Naive B cell (primary cell): ENCODE measurements around the gene TMEM132D. TPM values are rescaled to one million over a fixed set of nuclear protein-coding genes. Genes with fewer than 3 reads are reported as not detected.

Source experiments
- ATAC-seq, 2 donors: fragments of 150-1000 bp; cut with Tn5 transposase; 2 replicates each; pipeline ENCODE4 v1.10.0; 2021; ENCODE audit warnings: low read depth in 2 of 2, mild to moderate bottlenecking in 2 of 2, moderate library complexity in 2 of 2
- DNase-seq: peaks from one replicate; pipeline ENCODE4 v3.0.0; 2022
- H3K27ac Mint-ChIP-seq, 6 donors: one replicate each; pipeline ENCODE4 v1.8.0; 2020 to 2022; ENCODE audit warnings: mild to moderate bottlenecking in 6 of 6, mixed read lengths in 6 of 6, moderate library complexity in 5 of 6, inconsistent platforms in 2 of 6
- H3K27me3 Mint-ChIP-seq, 3 donors: one replicate each; pipeline ENCODE4 v1.8.0; 2021 to 2022; ENCODE audit warnings: mixed read lengths in 3 of 3, mild to moderate bottlenecking in 1 of 3
- H3K36me3 Mint-ChIP-seq, 2 donors: one replicate each; pipeline ENCODE4 v1.8.0; 2020 to 2022; ENCODE audit warnings: mixed read lengths in 2 of 2, inconsistent platforms in 1 of 2, mild to moderate bottlenecking in 1 of 2
- H3K4me1 Mint-ChIP-seq, 3 donors: one replicate each; pipeline ENCODE4 v1.8.0; 2020 to 2022; ENCODE audit warnings: mixed read lengths in 3 of 3, inconsistent platforms in 1 of 3, mild to moderate bottlenecking in 1 of 3, moderate library complexity in 1 of 3
- H3K4me3 Mint-ChIP-seq, 8 donors: one replicate each; pipeline ENCODE4 v1.8.0; 2020 to 2022; ENCODE audit warnings: mild to moderate bottlenecking in 8 of 8, mixed read lengths in 8 of 8, moderate library complexity in 8 of 8, inconsistent platforms in 2 of 8
- H3K9me3 Mint-ChIP-seq, 7 donors: one replicate each; pipeline ENCODE4 v1.8.0; 2020 to 2022; ENCODE audit warnings: mixed read lengths in 7 of 7, mild to moderate bottlenecking in 5 of 7, inconsistent platforms in 2 of 7, moderate library complexity in 1 of 7
- polyA plus RNA-seq, 6 donors: library from polyadenylated mRNA; unstranded; fragments of 300-500 nt; fragmentation: Illumina TruSeq; gene quantifications; one replicate each; pipeline ENCODE4 v1.2.3, GENCODE V29; 2021; ENCODE audit warnings: low read depth in 6 of 6

TMEM132D gene
- polyA plus RNA-seq, 6 donors from 2014 or later: not detected

GRCh38 chr12:129080821-129081220 lies 823.0 kb downstream of the TMEM132D start:
- no peak overlapping the region for H3K27ac Mint-ChIP-seq
- no peaks in the 10 kb centered on the region for H3K4me1 Mint-ChIP-seq
- DNase-seq (no peak), ATAC-seq (no peak)
- no peaks in the 10 kb centered on the region for H3K9me3 Mint-ChIP-seq
- H3K4me3 Mint-ChIP-seq: no peak overlapping the region
- H3K36me3 Mint-ChIP-seq: no peaks in the 10 kb centered on the region
- peaks cover 0 to 5% (median 0%) of the 10 kb centered on the region in 3 donors for H3K27me3 Mint-ChIP-seq

- Mint-ChIP-seq H3K4me1 (no peaks in the 10 kb centered on the region), H3K27ac (no peak overlapping the region), H3K36me3 (no peaks in the 10 kb centered on the region), H3K4me3 (no peak overlapping the region), H3K27me3 (peaks cover 0 to 5% (median 0%) of the 10 kb centered on the region in 3 donors), H3K9me3 (no peaks in the 10 kb centered on the region)
- DNase-seq (no peak), ATAC-seq (no peak)
These were observed 823.4 kb downstream of the TMEM132D start for GRCh38 chr12:129080391-129080790.

GRCh38 chr12:129079719-129080118 lies 824.1 kb downstream of the TMEM132D start:
- no peaks in the 10 kb centered on the region for H3K4me1 Mint-ChIP-seq
- H3K9me3 Mint-ChIP-seq: no peaks in the 10 kb centered on the region
- H3K4me3 Mint-ChIP-seq: no peak overlapping the region
- ATAC-seq: no peak
- H3K27me3 Mint-ChIP-seq: peaks cover 0 to 5% (median 0%) of the 10 kb centered on the region in 3 donors
- H3K36me3 Mint-ChIP-seq: no peaks in the 10 kb centered on the region
- DNase-seq: no peak
- no peak overlapping the region for H3K27ac Mint-ChIP-seq

- Mint-ChIP-seq H3K27me3 (peaks cover 0 to 5% (median 0%) of the 10 kb centered on the region in 3 donors), H3K9me3 (no peaks in the 10 kb centered on the region), H3K4me3 (no peak overlapping the region), H3K4me1 (no peaks in the 10 kb centered on the region), H3K36me3 (no peaks in the 10 kb centered on the region), H3K27ac (no peak overlapping the region)
- DNase-seq (no peak), ATAC-seq (no peak)
These were observed 827.1 kb downstream of the TMEM132D start for GRCh38 chr12:129076441-129077320.

GRCh38 chr12:129075460-129076208 lies 828.2 kb downstream of the TMEM132D start:
- no peaks in the 10 kb centered on the region for H3K9me3 Mint-ChIP-seq
- DNase-seq (no peak), ATAC-seq (no peak)
- no peak overlapping the region for H3K27ac Mint-ChIP-seq
- peaks cover 0 to 5% (median 0%) of the 10 kb centered on the region in 3 donors for H3K27me3 Mint-ChIP-seq
- no peak overlapping the region for H3K4me3 Mint-ChIP-seq
- no peaks in the 10 kb centered on the region for H3K4me1 Mint-ChIP-seq
- H3K36me3 Mint-ChIP-seq: no peaks in the 10 kb centered on the region

- Mint-ChIP-seq H3K27ac (no peak overlapping the region), H3K27me3 (peaks cover 0 to 5% (median 0%) of the 10 kb centered on the region in 3 donors), H3K36me3 (no peaks in the 10 kb centered on the region), H3K4me1 (no peaks in the 10 kb centered on the region), H3K4me3 (no peak overlapping the region), H3K9me3 (no peaks in the 10 kb centered on the region)
- DNase-seq (no peak), ATAC-seq (no peak)
These were observed 829.4 kb downstream of the TMEM132D start for GRCh38 chr12:129074379-129074778.

- Mint-ChIP-seq H3K36me3 (no peaks in the 10 kb centered on the region), H3K4me1 (no peaks in the 10 kb centered on the region), H3K9me3 (no peaks in the 10 kb centered on the region), H3K27ac (no peak overlapping the region), H3K27me3 (peaks cover 0 to 5% (median 0%) of the 10 kb centered on the region in 3 donors), H3K4me3 (no peak overlapping the region)
- DNase-seq: no peak
- no peak for ATAC-seq
These were observed 830.5 kb downstream of the TMEM132D start for GRCh38 chr12:129073157-129073915.

- no peaks in the 10 kb centered on the region for H3K9me3 Mint-ChIP-seq
- H3K4me3 Mint-ChIP-seq: no peak overlapping the region
- no peaks in the 10 kb centered on the region for H3K36me3 Mint-ChIP-seq
- no peaks in the 10 kb centered on the region for H3K27me3 Mint-ChIP-seq
- DNase-seq (no peak), ATAC-seq (no peak)
- no peak overlapping the region for H3K27ac Mint-ChIP-seq
- no peaks in the 10 kb centered on the region for H3K4me1 Mint-ChIP-seq
These were observed 832.5 kb downstream of the TMEM132D start for GRCh38 chr12:129071362-129071761.

GRCh38 chr12:129069886-129070285 lies 833.9 kb downstream of the TMEM132D start:
- Mint-ChIP-seq H3K27ac (no peak overlapping the region), H3K27me3 (peaks cover 0 to 10% (median 0%) of the 10 kb centered on the region in 3 donors), H3K4me3 (no peak overlapping the region), H3K4me1 (no peaks in the 10 kb centered on the region), H3K9me3 (peaks cover 0 to 5% (median 0%) of the 10 kb centered on the region in 7 donors), H3K36me3 (no peaks in the 10 kb centered on the region)
- ATAC-seq: no peak
- DNase-seq: no peak

GRCh38 chr12:129068684-129069083 lies 835.1 kb downstream of the TMEM132D start:
- Mint-ChIP-seq H3K4me1 (no peaks in the 10 kb centered on the region), H3K9me3 (peaks cover 0 to 5% (median 0%) of the 10 kb centered on the region in 7 donors)

GRCh38 chr12:129067491-129067890 lies 836.3 kb downstream of the TMEM132D start:
- Mint-ChIP-seq H3K27me3 (peaks cover 0 to 10% (median 0%) of the 10 kb centered on the region in 3 donors), H3K4me3 (no peak overlapping the region), H3K9me3 (peaks cover 0 to 5% (median 0%) of the 10 kb centered on the region in 7 donors), H3K4me1 (no peaks in the 10 kb centered on the region), H3K27ac (no peak overlapping the region), H3K36me3 (no peaks in the 10 kb centered on the region)
- no peak for ATAC-seq
- DNase-seq: no peak

More at GRCh38 chr12:129068684-129069083, 835.1 kb downstream of the TMEM132D start:
- Mint-ChIP-seq H3K27me3 (peaks cover 0 to 10% (median 0%) of the 10 kb centered on the region in 3 donors), H3K36me3 (no peaks in the 10 kb centered on the region), H3K4me3 (no peak overlapping the region), H3K27ac (no peak overlapping the region)
- no peak for DNase-seq
- no peak for ATAC-seq

GRCh38 chr12:129064209-129064855 lies 839.5 kb downstream of the TMEM132D start:
- Mint-ChIP-seq H3K27ac (no peak overlapping the region), H3K36me3 (no peaks in the 10 kb centered on the region), H3K9me3 (peaks cover 0 to 5% (median 2%) of the 10 kb centered on the region in 7 donors), H3K4me1 (no peaks in the 10 kb centered on the region), H3K4me3 (no peak overlapping the region), H3K27me3 (peaks cover 0 to 10% (median 0%) of the 10 kb centered on the region in 3 donors)
- DNase-seq (no peak), ATAC-seq (no peak)

GRCh38 chr12:129063600-129063999 lies 840.2 kb downstream of the TMEM132D start:
- H3K27ac Mint-ChIP-seq: no peak overlapping the region
- no peaks in the 10 kb centered on the region for H3K36me3 Mint-ChIP-seq
- peaks cover 0 to 10% (median 0%) of the 10 kb centered on the region in 3 donors for H3K27me3 Mint-ChIP-seq
- DNase-seq: no peak
- no peak overlapping the region for H3K4me3 Mint-ChIP-seq
- peaks cover 0 to 5% (median 2%) of the 10 kb centered on the region in 7 donors for H3K9me3 Mint-ChIP-seq
- H3K4me1 Mint-ChIP-seq: no peaks in the 10 kb centered on the region
- ATAC-seq: no peak
